ENCODE measurements around the gene NOX4.

Gene NOX4

GRCh38 chr11:89463266-89463780, 27.9 kb downstream of the NOX4 start:
- TF ChIP-seq SP1 (IDR thresholded peaks at IDR 0.05) (no peak), ELF4 (IDR thresholded peaks at IDR 0.05) (no peak), L3MBTL2 (conservative IDR thresholded peaks at IDR 0.05) (no peak), PKNOX1 (IDR thresholded peaks at IDR 0.05) (no peak), ZNF384 (IDR thresholded peaks at IDR 0.05) (no peak), LEF1 (IDR thresholded peaks at IDR 0.05; ENCODE audit: borderline replicate concordance) (no peak), FOXM1 (IDR thresholded peaks at IDR 0.05; ENCODE audit: borderline replicate concordance) (no peak), CTBP1 (IDR thresholded peaks at IDR 0.05; ENCODE audit: borderline replicate concordance) (no peak), FOXK2 (IDR thresholded peaks at IDR 0.05) (no peak), HDGF (IDR thresholded peaks at IDR 0.05; ENCODE audit: borderline replicate concordance) (no peak), BHLHE40 (IDR thresholded peaks at IDR 0.05; ENCODE audit: borderline replicate concordance) (no peak), ARNT (IDR thresholded peaks at IDR 0.05) (no peak), FOXA1 (IDR thresholded peaks at IDR 0.05) (no peak), TARDBP (IDR thresholded peaks at IDR 0.05) (no peak), SUZ12 (IDR thresholded peaks at IDR 0.05) (no peak), NFRKB (IDR thresholded peaks at IDR 0.05) (no peak)
- no peak for DNase-seq (ENCODE audit: extremely low spot score)
- ChIA-PET CTCF (no interaction called here), POLR2A (no interaction called here)

- TF ChIP-seq LEF1 (IDR thresholded peaks at IDR 0.05; ENCODE audit: borderline replicate concordance) (no peak), FOXA1 (IDR thresholded peaks at IDR 0.05) (no peak)
- no peak for DNase-seq (ENCODE audit: extremely low spot score)
- CTCF ChIA-PET, result no interaction called here
- POLR2A ChIA-PET, result no interaction called here
These were observed 32.5 kb downstream of the NOX4 start for GRCh38 chr11:89458716-89459115.

GRCh38 chr11:89457190-89457589, 34.0 kb downstream of the NOX4 start:
- DNase-seq (ENCODE audit: extremely low spot score), result no peak
- no peak for TF ChIP-seq SUZ12 (IDR thresholded peaks at IDR 0.05)
- TF ChIP-seq ZNF384 (IDR thresholded peaks at IDR 0.05), result no peak
- TF ChIP-seq ELF4 (IDR thresholded peaks at IDR 0.05), result no peak
- no peak for TF ChIP-seq ARNT (IDR thresholded peaks at IDR 0.05)
- no peak for TF ChIP-seq L3MBTL2 (conservative IDR thresholded peaks at IDR 0.05)
- no peak for TF ChIP-seq FOXA1 (IDR thresholded peaks at IDR 0.05)
- no peak for TF ChIP-seq HDGF (IDR thresholded peaks at IDR 0.05; ENCODE audit: borderline replicate concordance)
- TF ChIP-seq CTBP1 (IDR thresholded peaks at IDR 0.05; ENCODE audit: borderline replicate concordance), result no peak
- TF ChIP-seq FOXK2 (IDR thresholded peaks at IDR 0.05), result no peak
- no peak for TF ChIP-seq LEF1 (IDR thresholded peaks at IDR 0.05; ENCODE audit: borderline replicate concordance)
- no peak for TF ChIP-seq SP1 (IDR thresholded peaks at IDR 0.05)
- TF ChIP-seq TARDBP (IDR thresholded peaks at IDR 0.05), result no peak
- no peak for TF ChIP-seq FOXM1 (IDR thresholded peaks at IDR 0.05; ENCODE audit: borderline replicate concordance)
- no peak for TF ChIP-seq BHLHE40 (IDR thresholded peaks at IDR 0.05; ENCODE audit: borderline replicate concordance)
- no peak for TF ChIP-seq PKNOX1 (IDR thresholded peaks at IDR 0.05)
- TF ChIP-seq NFRKB (IDR thresholded peaks at IDR 0.05), result no peak
- ChIA-PET POLR2A (no interaction called here), CTCF (no interaction called here)

- TF ChIP-seq TARDBP (IDR thresholded peaks at IDR 0.05), result no peak
- no peak for TF ChIP-seq ELF4 (IDR thresholded peaks at IDR 0.05)
- TF ChIP-seq FOXK2 (IDR thresholded peaks at IDR 0.05), result no peak
- TF ChIP-seq ZNF384 (IDR thresholded peaks at IDR 0.05), result no peak
- no peak for TF ChIP-seq FOXA1 (IDR thresholded peaks at IDR 0.05)
- no peak for TF ChIP-seq LEF1 (IDR thresholded peaks at IDR 0.05; ENCODE audit: borderline replicate concordance)
- TF ChIP-seq HDGF (IDR thresholded peaks at IDR 0.05; ENCODE audit: borderline replicate concordance), result no peak
- no peak for TF ChIP-seq SP1 (IDR thresholded peaks at IDR 0.05)
- no peak for TF ChIP-seq ARNT (IDR thresholded peaks at IDR 0.05)
- DNase-seq (ENCODE audit: extremely low spot score), result no peak
- POLR2A ChIA-PET, result no interaction called here
- CTCF ChIA-PET, result no interaction called here
These were observed 34.5 kb downstream of the NOX4 start for GRCh38 chr11:89456681-89457080.

GRCh38 chr11:89452780-89453179, 38.4 kb downstream of the NOX4 start:
- ChIA-PET POLR2A (no interaction called here), CTCF (no interaction called here)
- TF ChIP-seq ARNT (IDR thresholded peaks at IDR 0.05) (no peak), ZNF384 (IDR thresholded peaks at IDR 0.05) (no peak), SUZ12 (IDR thresholded peaks at IDR 0.05) (no peak), FOXM1 (IDR thresholded peaks at IDR 0.05; ENCODE audit: borderline replicate concordance) (no peak), BHLHE40 (IDR thresholded peaks at IDR 0.05; ENCODE audit: borderline replicate concordance) (no peak), L3MBTL2 (conservative IDR thresholded peaks at IDR 0.05) (no peak), NFRKB (IDR thresholded peaks at IDR 0.05) (no peak), FOXA1 (IDR thresholded peaks at IDR 0.05) (no peak), CTBP1 (IDR thresholded peaks at IDR 0.05; ENCODE audit: borderline replicate concordance) (no peak), FOXK2 (IDR thresholded peaks at IDR 0.05) (no peak), PKNOX1 (IDR thresholded peaks at IDR 0.05) (no peak), HDGF (IDR thresholded peaks at IDR 0.05; ENCODE audit: borderline replicate concordance) (no peak)
- no peak for DNase-seq (ENCODE audit: extremely low spot score)

GRCh38 chr11:89447845-89448244, 43.3 kb downstream of the NOX4 start:
- ChIA-PET POLR2A (no interaction called here), CTCF (no interaction called here)
- TF ChIP-seq FOXA1 (IDR thresholded peaks at IDR 0.05) (no peak), ARNT (IDR thresholded peaks at IDR 0.05) (no peak), SP1 (IDR thresholded peaks at IDR 0.05) (no peak), TARDBP (IDR thresholded peaks at IDR 0.05) (no peak), ELF4 (IDR thresholded peaks at IDR 0.05) (no peak), BHLHE40 (IDR thresholded peaks at IDR 0.05; ENCODE audit: borderline replicate concordance) (no peak), L3MBTL2 (conservative IDR thresholded peaks at IDR 0.05) (no peak), CTBP1 (IDR thresholded peaks at IDR 0.05; ENCODE audit: borderline replicate concordance) (no peak), PKNOX1 (IDR thresholded peaks at IDR 0.05) (no peak), FOXK2 (IDR thresholded peaks at IDR 0.05) (no peak), LEF1 (IDR thresholded peaks at IDR 0.05; ENCODE audit: borderline replicate concordance) (no peak), ZNF384 (IDR thresholded peaks at IDR 0.05) (no peak), NFRKB (IDR thresholded peaks at IDR 0.05) (no peak), SUZ12 (IDR thresholded peaks at IDR 0.05) (no peak), FOXM1 (IDR thresholded peaks at IDR 0.05; ENCODE audit: borderline replicate concordance) (no peak), HDGF (IDR thresholded peaks at IDR 0.05; ENCODE audit: borderline replicate concordance) (no peak)
- DNase-seq (ENCODE audit: extremely low spot score), result no peak
